ENCODE measurements around the gene TRIM52.

TRIM52 gene

GRCh38 chr5:181255836-181256578 lies 4.9 kb downstream of the TRIM52 start:
- DNase-seq, result no peak

- DNase-seq, result no peak
Observed at GRCh38 chr5:181255276-181255675, 5.7 kb downstream of the TRIM52 start.

- DNase-seq, result no peak
Observed at GRCh38 chr5:181248277-181248676, 12.7 kb downstream of the TRIM52 start.

- no peak for DNase-seq
Observed at GRCh38 chr5:181246276-181247049, 14.5 kb downstream of the TRIM52 start.

- no peak for DNase-seq
Observed at GRCh38 chr5:181245427-181246275, 15.3 kb downstream of the TRIM52 start.

GRCh38 chr5:181243564-181244343 lies 17.2 kb downstream of the TRIM52 start, which contains the start of gene RACK1:
Gene RACK1, minus strand, starts transcription at chr5:181243906. Its CDS starts 106 bp downstream, at chr5:181243800.
- no peak for DNase-seq

- no peak for DNase-seq
Observed at GRCh38 chr5:181243018-181243563, 17.9 kb downstream of the TRIM52 start.

GRCh38 chr5:181242031-181242451 lies 18.9 kb downstream of the TRIM52 start:
- DNase-seq, result no peak

GRCh38 chr5:181241393-181241975 lies 19.5 kb downstream of the TRIM52 start:
- DNase-seq, result no peak

GRCh38 chr5:181239062-181239663 lies 21.8 kb downstream of the TRIM52 start:
- DNase-seq, result no peak

GRCh38 chr5:181237729-181238385 lies 23.1 kb downstream of the TRIM52 start:
- DNase-seq, result no peak

GRCh38 chr5:181236954-181237641 lies 23.8 kb downstream of the TRIM52 start:
- DNase-seq, result no peak

GRCh38 chr5:181236471-181236870 lies 24.5 kb downstream of the TRIM52 start:
- no peak for DNase-seq

- no peak for DNase-seq
Observed at GRCh38 chr5:181235689-181236366, 25.1 kb downstream of the TRIM52 start.

GRCh38 chr5:181235323-181235688 lies 25.6 kb downstream of the TRIM52 start:
- DNase-seq, result no peak

GRCh38 chr5:181234455-181235306 lies 26.3 kb downstream of the TRIM52 start:
- no peak for DNase-seq

GRCh38 chr5:181233801-181234454 lies 27.0 kb downstream of the TRIM52 start:
- no peak for DNase-seq
